COLO829 (cell line): Measurements from ENCODE around the gene THSD4.
"Not testable (repeated sequence)": the region's sequence is repeated elsewhere in the genome, so short reads cannot be mapped to it uniquely, and the experiment has no call there.

Source experiments
- DNase-seq: peaks from one replicate; pipeline ENCODE4 v3.0.0; 2012; ENCODE audit warnings: low spot score

THSD4 gene

GRCh38 chr15:71261418-71261817, 146.1 kb downstream of the THSD4 start:
- no peak for DNase-seq

GRCh38 chr15:71261909-71262308, 146.6 kb downstream of the THSD4 start:
- no peak for DNase-seq

DNA sequence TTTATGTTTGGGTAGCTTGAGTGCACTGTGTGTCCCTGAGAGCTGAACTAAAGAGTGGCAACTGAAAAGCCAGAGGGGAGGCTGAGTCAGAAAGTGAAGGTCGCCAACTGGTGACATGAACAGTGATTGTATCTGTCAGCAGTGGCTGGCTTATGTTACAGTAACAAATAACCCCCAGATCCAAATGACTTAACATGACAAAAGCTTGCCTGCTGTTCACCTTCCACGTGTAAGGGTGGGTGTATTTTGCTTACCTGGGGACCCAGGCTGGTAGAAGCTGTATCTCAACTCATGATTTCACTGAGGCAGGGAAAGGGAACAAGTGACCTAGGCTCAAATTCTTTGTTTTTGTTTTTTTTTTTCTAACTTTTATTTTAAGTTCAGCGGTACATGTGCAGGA, 147.3 kb downstream of the THSD4 start:
- no peak for DNase-seq

- not testable (repeated sequence) for DNase-seq
Observed at GRCh38 chr15:71265606-71266005, 150.3 kb downstream of the THSD4 start.

GRCh38 chr15:71271327-71271726, 156.1 kb downstream of the THSD4 start:
- DNase-seq = no peak

DNA sequence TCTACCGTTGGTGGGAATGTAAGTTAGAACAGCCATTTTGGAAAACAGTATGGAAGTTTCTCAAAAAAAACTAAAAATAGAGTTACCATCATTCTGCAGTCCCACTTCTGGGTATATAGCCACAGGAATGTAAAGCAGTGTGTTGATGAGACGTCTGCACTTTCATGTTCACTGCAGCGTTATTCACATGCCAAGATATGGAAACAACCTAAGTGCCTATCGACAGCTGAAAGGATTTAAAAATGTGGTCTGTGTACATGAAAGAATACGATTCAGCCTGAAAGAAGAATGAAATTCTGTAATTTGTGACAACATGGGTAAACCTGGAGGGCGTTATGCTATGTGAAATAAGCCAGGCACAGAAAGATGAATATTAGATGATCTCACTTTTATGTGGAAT, 157.7 kb downstream of the THSD4 start:
- DNase-seq = no peak

DNA sequence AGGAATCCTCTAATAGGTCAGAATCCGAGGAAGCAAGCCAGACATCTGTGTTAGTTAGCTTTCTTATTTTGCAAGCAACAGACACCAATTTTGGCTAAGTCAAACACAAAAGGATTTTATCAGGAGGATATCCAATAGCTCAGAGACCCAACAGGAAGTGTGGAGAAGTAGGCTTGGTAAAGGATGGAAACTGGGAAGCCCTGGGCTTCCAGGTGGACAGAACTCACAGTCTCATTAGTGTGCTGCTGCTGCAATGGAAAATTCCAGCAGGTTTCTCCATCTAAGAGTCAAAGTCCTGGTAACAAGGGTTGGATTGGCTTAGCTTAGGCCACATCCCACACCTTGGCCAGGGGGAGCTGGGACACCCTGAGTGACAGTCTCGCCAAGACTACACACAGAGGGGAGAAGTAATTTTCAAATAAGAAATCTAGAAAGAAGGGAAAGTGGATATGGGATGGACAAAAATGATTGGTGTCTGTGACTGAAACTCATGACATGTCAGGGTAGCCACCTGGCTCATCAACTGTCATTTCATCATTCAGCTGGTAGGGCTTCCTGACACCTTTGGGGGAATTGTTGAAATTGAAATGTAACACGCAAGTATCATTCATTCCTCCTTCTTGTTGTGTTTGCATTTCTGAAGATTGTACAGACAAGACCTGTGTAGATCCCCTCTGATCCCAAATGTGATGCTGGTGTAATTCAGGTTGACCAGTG, 158.6 kb downstream of the THSD4 start:
- DNase-seq = no peak

DNA sequence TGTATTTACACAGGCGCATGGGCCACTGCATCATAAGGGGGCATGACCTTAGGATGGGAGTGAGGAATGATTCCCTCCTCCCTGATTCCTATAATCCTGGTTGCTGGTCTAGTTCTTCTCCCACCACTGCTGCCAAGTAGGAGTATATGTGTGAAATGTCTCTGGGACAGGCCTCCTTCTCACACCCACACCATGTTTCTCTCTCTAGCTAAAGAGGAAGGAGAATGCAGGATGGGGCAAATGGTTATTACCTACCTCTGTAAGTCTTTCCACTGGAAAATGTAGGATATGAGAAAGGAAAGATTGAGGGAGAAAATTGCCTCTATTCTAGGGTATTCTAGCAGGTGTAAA, 159.2 kb downstream of the THSD4 start:
- DNase-seq = no peak

DNA sequence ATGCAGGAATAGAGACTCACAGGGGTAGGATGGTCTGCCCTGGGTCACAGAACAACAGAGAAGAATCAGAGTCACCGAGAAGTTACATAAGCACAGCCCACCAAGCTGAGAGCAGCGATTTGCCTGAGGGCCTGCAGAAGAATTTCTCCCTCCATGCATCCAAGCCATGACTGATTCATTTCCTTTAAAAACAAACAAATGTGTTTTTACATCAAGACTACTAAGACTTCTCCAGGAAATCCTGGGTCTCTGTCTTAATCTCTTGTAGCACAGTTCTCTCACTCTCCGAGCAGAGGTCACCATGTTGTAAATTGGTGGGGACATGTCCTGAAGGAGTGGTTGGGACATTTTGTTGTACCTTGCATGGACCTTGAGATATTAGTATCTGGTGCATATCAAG, 159.8 kb downstream of the THSD4 start:
- no peak for DNase-seq

- DNase-seq = no peak
Observed at GRCh38 chr15:71275566-71276335, 160.5 kb downstream of the THSD4 start.

- no peak for DNase-seq
Observed at GRCh38 chr15:71276336-71276665, 161.0 kb downstream of the THSD4 start.

DNA sequence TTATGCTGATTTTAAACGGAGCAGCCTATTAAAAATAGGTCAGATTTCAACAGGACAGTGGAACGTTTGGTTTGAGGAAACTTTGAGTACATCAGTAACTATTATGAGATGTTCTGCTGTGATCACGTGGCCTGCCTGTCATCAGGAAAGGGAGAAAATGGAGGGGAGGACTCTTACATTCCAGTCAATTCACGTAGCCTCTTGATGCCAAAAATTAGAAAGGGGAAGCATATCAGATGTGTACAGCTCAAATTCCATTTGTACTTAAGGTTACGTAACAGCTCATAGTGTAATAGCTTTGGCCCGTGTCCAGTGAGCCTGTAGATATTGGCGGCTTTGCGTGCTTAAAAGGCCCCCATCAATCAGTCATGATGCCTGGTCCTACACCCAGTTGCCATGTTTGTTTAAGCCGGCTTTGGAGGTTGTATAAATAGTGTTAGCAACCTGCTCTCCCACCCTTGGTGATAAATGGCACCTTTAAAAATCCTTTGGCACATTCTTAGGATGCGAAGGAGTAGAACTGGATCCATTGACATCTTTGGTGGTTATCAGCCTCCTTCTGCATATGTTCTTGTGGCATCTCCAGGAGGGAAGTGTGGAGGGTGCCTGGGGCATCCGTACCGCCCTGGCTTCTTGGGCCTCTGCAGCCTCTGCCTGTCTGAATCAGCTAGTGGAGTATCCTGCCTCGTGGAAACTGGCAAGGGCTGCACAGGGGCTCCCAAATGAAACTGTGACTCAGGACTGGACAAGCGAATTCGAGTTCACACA, 163.9 kb downstream of the THSD4 start:
- no peak for DNase-seq

DNA sequence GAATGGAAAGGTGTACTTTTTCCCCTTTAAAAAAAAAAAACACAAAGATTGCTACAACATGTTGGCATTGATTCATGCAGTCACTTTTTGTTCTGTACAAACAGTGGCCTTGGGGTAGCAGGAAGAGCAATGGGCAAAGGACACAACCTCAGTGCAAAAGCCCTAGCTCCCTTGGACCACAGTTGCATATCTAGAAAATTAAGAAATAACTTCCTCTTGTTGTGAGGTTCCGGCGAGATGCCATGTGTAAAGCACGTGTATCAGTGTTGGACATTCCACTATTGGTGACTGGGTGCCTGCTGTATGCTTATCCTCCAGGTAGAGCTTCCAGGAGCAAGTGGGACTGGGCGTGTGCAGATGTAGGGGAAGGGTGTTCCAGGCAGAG, 164.5 kb downstream of the THSD4 start:
- no peak for DNase-seq

DNA sequence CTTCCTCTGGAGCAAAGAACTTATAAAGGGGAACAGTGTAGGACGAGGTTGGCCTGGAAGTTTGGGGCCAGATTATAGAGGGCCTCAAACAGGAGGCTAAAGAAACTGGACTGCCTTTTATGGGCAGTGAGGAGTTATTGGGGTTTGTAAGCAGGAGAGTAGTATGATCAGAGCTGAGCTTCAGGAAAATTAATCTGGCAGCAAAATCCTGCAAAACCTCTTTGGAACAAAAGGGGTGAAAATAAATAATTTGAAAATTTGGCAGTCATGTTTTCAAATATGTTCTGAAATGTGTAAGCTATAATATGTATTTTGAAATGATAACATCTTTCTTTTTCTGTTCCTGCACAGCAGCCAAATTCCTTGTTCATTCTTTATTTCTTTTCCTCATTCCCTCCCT, 164.9 kb downstream of the THSD4 start:
- no peak for DNase-seq

DNA sequence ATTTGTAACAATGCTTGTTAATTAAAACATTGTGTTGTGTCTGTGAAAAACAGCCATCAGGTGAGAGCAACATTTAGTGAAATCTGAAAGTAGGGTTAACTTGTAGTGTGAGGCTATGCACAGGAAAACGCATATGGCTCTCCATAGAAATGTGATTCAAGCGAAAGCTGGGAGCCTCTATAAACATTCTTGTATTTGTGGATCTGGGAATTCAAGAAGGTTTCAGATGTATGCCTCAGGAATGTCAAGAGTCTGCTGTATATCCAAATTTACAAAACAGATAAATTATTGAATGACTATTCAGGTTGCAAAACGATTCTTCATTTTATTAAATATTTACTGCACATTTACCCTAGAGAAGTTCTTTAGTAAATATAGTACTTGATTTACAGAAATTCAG, 166.0 kb downstream of the THSD4 start:
- no peak for DNase-seq

DNA sequence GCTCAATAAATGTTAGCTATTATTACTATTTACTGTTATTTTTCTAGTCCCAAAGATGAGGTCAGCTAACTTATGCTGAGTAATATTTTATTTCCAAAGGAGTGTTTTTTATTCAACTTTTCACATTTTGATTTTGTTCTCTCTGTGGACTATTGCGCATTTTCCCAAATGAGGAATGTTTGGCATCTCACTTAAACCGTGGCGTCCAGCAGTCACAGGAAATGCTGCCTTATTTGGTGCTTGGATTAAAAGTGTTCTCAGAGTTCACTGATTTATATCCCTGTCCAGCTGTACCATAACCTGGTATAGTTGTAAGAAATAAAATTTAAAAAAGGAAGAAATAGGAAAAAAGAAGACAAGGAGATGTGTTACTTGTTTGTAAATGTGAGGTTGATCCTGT, 166.8 kb downstream of the THSD4 start:
- no peak for DNase-seq

GRCh38 chr15:71288348-71288955, 173.2 kb downstream of the THSD4 start:
- DNase-seq = no peak

DNA sequence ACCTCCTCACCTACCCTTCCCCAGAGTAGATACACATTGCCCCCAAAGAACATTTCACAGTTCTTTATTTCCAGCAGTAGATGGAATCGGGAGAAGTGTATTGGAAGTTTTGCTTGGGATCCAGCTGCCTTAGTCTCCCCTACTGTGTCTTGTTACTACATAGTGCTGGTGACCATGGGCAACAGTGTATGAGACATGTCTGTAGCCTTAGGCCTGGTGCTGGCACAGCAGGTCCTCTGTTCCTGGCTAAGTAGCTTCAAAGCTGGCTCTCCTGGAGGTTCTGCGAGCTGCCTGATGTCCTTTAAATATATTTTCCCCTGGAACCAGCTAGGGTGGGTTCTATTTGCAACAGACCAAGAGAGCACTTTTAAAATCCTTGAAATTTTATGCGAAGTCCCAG, 174.7 kb downstream of the THSD4 start:
- no peak for DNase-seq

- no peak for DNase-seq
Observed at GRCh38 chr15:71290881-71291635, 175.8 kb downstream of the THSD4 start.

DNA sequence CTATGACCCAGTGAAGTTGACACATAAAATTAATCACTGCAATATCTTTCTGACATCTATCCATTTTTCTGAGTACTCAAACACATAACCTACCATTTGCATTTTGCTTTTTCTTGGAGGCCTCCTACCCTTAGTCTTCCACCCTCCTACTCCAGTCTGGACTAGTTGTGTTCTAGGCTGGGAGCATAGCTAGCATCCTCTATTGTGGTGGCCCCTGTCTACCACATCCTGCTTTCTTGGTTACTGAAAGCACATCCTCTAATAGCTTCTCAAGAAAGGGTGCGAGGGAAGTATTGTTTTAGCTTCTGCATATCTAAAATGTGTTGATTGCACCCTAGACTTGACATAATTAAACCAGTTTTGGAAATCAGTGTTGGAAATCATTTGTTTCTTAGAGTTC, 176.5 kb downstream of the THSD4 start:
- DNase-seq = no peak

GRCh38 chr15:71293723-71294122, 178.5 kb downstream of the THSD4 start:
- no peak for DNase-seq

DNA sequence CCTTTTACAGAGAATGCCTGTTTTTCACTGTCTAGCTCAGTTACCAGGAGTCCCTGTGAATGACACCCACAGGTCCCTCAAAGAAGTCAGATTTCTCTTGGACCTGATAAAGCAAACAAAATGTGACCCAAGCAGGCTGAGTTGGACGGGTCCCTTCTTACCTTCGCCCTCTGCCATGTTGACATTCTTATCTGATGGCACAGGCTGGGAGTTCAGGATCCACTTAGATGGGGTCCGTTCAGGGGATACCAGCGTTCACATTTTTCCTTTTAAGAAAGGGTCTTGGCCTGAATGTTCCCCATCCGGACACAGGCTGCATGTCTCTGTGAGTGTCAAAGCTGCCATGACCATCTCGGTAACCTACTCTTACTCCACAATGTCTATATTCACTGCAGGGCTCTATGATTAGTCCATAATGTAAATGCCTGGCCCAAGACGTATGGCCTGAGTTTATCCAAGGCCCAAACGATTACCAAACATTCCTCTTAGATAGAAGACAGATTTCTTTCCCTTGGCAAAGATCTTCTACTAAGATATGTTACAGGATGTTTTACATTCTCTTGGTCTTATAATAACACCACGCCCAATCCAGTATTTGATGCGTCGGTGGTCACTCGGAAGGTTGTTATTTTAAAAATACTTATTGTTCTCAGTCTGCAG, 179.1 kb downstream of the THSD4 start:
- DNase-seq = no peak
